ENCODE results near the gene KRT17.
A peak's percentile ranks its signal among the peaks of the same experiment; 100 is the strongest.

The KRT17 gene

DNA sequence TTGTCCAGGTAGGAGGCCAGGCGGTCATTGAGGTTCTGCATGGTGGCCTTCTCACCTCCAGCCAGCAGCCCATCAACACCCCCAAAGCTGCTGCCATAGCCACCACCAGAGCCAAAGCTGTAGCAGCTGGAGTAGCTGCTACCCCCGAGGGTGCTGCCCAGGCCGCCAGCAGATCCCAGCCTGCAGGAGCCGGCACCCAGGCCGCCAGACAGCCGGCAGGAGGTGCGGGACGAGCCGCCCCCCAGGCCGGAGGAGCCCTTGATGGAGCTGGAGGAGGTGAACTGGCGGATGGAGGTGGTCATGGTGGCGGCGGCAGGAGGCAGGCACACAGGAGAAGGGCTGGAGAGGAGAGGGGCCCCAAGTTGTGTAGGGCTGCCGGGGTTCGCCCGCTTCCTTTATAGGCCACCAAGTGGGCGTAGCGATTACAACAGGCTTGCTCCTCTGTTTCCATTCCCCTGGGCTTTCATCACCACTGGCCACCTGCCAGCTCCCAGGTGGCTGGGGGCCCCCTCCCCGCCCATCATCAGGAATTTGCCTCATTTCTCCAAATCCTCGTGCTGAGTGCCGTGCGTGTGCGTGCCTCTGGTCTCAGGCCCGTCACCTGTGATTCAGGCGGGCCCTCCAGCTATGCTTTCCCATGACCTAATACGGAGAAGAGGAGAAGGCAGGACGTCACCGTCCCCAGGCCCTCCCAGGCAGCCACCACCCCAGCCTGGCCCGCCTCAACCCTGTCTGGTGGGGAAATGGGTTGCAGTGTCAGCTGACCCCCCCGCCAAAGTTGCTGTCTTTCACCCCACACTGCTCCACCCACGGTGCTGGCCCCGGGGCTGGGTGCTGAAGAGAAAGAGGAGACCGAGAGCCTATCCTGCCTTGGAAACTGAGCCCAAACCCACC is at the start of gene KRT17:
Gene KRT17 (minus strand): TSS at position 368 of the 894 bp plus-strand sequence. CDS start 66 bp downstream, at position 302.
- peak; percentile 5 for DNase-seq

DNA sequence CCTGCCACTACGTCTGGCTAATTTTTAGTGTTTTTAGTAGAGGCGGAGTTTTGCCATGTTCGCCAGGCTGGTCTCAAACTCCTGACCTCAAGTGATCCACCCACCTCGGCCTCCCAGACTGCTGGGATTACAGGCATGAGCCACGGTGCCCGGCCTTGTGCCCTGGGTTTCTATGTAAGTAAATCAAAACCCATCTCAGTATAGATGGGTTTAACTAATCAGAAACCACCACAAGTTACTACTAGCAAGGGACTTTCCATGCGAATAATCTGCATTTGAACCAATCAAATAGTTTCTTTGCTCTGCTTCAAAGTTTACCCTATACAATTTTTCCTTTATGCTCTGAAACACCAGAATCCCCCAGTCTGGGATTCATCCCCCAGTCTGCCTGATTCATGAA is 47.8 kb upstream of the KRT17 start:
- DNase-seq, result no peak

DNA sequence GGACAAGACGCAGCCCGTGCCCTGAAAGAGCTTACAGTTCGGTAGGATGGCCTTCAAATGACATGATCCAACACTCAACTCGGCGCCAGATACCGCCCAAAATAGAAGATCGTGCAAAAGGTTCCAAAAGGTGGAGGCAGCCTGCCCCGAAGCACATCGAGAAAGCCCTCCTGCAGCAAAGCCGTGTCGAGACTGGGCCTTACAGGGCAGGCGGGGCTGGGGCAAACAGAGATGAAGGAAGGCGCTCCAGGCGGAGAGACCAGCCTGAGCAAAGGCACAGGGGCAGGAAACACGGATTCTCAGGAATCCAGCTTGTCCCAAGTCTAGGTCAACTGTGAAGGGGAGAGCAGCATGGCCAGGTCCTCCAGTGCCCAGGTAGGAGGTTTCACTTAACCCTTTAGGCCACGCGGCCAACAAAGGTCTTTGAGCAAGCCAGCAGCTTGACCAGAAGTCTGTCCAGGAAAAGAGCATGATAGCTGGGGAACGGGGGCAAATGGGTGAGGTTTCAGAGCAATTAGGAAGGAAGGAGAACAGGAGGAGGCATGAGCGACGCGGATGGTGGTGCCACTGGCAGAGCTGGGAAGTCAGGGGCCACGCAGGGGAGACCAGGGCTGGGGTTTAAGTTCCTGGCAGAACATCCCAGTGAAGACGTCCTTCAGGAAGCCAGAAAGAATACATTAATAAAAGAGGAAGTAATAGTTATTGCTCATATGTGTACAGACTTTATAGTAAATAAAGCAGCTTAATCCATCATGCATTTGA is 43.1 kb upstream of the KRT17 start:
- DNase-seq, result peak; percentile 21

DNA sequence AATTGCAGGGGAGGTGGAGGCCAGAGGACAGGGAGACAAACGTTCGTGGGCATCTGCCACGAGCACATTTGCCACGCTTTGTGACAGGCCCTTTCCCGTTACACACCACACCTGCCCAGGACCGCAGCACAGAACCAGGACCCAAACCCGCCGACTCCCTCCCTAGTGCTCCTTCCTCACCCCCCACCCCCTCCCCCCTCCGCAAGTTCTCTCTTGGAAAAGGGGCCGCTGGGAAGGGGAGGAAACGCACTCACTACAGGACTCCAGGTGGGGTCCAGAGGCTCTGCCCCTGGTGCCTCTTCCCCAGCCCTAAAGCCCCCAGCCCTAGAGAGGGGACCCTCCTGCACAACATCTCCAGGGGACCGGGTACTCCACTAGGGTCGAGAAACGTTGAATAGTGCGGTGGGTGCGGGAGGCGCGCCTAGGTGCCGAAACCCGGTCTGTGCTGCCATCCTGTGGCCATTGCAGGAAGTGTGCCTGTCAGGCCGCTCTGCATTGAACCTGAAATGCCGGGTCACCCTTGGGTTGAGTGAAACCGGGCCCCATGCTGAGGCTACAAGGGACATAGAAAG is 42.4 kb upstream of the KRT17 start:
- DNase-seq, result peak; percentile 89

DNA sequence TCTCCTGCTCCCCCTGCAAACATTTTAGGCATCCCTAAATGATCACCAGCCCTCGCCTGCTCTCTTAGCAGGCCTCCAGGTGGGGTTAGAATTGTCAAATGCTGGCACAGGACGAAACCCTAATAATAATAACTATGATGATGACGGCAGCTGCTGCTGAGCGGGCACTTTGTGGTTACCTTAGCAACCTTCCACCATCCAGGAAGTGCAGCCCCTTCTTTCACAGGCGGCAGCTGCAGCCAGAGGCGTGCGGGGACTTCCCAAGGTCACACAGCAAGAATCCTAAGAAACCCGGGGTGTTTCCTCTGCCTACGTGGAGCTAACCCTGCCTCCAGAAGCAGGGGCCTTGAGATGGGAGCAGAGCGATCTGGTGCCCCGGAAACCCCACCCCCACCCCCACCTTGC is 41.9 kb upstream of the KRT17 start:
- DNase-seq, result no peak

DNA sequence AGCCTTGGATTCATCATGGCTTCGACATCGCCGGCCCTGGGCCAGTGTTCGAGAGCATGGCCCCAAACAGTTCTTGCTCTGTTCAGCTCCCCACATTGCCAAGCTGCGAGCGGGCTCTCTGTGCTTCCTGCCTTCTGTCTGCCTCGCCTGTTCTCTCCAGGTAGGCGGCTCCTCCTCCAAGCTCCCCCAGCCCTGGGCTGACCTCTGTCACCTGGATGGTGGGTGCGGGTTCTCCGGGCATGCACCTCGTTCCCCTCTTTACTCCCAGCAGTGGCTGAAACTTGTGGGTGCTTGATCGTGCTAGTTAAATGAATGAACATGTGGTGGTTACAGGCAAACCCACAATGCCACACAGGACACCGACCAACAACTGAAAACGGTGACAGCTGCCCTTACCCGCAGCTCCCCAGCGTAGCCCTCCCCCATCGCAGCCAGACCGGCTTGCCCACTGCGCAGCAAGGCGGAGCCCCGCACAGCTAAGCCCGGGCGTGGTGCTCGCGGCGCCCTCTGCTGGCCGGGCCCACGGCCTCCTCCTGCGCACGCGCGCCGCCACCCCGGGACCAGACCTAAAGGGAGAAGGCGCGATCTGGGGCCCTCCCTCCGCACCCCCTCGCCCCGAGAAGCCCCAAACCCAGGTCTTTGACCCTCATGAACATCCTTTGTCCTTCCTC is 41.3 kb upstream of the KRT17 start:
- peak; percentile 91 for DNase-seq

DNA sequence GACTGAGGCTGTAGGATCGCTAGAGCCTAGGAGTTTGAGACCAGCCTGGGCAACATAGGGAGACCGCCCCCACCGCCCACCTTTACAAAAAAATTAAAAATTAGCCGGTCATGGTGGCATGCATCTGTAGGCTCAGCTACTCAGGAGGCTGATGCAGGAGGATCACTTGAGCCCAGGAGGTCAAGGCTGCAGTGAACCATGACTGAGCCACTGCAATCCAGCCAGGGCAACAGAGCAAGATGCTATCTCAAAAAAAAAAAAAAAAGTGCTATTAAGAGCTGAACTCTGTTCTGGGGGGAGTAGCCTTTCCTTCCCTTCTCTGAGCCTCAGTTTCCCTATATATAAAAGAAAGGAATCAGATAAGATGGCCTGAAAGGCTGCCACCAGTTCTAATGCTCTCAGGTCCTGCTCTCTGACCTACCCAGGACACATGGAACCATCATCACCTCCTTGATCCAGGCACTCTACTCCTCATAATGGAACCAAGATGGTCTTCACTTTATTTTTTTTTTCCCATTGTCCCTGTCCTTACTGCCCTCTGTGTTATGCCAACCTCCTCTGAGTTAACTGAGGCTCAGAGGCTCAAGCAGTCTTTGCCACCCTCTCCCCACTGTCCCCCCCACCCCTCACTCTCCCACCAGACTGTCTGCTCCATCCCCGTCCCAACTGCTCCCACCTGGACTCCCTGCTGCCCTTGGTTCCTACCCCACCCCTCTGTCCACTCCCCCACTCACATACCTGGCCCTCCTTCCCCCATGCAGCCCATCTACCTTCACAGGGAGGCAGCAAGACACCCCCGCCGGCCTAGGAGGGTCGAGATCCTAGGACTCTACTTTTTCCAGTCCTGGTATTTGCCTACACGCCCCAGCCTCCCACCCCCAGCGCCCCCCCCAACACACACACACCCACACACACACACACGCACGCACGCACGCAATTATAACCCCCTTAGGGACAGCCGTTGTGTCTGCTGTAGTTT is 40.5 kb upstream of the KRT17 start:
- no peak for DNase-seq

DNA sequence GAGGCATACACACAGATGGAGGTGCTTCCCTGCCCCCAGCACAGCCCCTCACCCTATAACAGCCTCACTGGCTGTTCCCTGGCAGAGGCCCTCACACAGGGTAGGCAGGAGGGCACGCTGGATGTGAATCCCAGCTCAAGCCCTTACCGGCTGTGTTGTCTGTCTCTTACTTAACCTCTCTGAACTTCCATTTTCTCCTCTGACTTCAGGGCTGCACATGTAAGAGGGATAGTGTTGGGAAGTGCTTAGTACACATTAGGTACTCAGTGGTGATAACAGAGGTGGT is 39.7 kb upstream of the KRT17 start:
- no peak for DNase-seq

DNA sequence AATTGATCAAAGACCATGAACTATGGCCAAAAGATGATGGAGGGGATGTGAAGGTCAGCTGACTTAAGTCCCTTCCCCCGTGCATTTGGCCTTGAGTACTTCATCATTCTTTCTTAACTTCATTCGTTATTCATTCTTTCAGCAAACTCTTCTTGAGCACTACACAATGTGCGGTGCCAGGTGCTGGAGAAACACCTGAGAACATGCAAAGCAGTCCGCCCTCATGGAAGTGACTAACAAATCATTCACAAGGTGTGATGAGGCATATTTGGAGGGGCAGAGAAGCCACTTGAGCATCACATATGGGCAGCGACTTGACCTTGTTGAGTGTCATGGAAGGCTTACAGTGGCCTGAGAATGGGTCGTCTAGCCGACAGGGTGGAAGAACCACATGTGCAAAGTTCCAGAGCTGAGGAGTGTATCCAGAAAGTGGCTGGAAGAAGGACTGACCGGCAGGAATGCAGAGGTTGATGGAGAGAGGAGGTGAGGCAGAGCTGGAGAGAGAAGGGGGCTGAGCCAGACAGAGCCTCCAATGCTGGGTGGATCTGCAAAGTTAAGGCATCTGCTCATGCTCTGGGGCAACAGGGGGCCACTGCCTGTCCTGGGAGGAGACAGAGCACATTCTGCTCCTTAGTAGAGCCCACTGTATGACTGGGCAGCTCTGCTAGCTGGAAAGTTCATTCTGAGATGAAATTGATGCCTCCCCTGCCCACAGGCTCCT is 39.2 kb upstream of the KRT17 start:
- no peak for DNase-seq

DNA sequence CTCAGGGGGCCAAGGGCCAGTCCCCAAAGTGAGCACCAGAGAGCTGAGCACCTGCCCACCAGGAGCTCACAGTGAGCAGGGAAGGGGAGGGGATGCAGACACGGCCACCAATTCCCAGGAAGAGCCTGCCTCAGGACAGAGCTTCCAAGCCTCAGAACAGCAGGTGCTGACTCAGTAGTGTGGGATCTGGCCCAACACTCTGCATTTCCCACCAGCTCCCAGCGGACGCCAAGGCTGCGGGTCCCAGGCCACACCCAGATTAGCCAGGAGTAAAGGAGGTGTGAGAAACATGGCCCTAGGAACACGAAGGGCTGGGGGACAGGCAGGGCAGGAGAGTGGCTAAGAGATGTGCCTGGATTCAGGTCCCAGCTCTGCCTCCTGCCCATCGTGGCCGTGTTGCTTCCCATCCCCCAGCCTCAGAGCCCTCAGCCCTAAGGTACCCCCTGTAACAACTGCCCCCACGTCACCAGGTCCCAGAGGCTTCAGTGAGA is 35.9 kb upstream of the KRT17 start:
- no peak for DNase-seq

DNA sequence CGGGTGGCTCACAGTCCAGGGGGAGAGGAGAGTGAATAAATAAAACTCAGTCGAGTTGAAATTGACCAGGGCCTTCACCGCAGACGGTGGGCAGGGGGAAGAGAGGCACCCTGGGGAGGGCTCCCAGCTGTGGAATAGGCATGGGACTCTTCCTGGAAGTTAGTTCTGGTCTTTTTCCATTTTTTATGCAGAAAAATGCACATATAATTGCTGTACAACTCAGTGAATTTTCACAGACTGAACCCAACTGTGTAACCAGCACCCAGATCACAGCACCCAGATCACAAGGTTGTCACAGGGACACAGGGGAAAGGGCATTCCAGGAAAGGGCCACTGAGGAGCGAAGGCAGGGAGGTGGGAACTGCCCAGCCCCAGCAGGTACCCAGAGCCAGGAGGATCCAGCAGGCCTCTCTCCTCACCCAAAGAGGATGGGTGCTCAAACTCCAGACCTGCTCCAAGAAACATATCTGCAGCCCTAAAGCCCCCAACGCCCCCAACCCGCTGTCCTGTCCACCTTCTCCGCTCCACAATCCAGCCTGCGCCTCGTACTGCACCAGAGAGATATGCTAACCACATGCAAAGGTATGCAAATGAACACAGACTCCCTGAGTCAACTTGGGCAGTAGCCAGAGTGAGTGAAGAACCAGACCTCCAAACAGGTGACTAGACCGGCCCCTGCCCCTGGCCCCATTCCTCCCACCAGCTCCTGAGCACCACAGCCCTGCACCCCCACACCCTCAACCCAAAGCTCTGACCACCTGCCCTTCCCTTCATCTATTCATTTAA is 35.2 kb upstream of the KRT17 start:
- DNase-seq, result no peak

DNA sequence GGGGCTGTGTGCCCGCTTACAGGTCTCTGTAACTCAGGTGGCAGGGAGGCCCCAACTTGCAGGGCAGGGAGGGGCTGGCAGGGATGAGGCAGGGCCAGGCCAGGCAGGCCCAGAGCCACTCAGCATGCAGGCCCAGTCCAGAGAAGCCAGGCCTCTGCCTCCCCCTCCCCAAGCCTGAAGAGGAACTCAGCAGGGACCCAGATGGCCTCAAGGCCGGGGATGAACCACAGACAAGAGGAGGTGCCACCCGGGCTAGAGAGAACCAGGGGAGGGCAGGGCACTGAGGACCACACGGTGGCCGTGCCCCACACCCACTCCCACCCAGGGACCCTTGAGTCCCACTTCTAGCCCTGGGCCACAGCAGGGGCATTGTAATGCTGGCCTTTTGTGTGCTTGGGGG is 34.5 kb upstream of the KRT17 start:
- DNase-seq, result no peak

DNA sequence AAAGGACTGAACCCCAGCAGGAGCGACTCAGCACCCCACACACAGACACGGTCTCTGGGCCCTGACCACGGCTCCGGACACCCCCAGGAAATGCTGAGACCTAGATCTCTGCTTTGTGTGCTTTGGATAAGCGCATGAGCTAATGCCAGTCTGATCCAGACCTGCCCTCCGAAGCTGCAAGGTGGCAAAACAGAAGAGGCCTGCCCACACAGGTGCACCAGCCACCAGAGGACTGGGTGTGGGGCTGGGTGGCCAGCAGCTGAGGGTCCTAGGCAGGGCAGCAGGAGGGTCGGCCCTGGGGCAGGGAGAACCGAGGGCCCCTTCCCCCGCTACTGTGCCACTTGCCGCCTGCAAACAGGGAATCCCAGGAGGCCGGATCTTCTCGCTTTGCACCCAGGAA is 33.6 kb upstream of the KRT17 start:
- no peak for DNase-seq

DNA sequence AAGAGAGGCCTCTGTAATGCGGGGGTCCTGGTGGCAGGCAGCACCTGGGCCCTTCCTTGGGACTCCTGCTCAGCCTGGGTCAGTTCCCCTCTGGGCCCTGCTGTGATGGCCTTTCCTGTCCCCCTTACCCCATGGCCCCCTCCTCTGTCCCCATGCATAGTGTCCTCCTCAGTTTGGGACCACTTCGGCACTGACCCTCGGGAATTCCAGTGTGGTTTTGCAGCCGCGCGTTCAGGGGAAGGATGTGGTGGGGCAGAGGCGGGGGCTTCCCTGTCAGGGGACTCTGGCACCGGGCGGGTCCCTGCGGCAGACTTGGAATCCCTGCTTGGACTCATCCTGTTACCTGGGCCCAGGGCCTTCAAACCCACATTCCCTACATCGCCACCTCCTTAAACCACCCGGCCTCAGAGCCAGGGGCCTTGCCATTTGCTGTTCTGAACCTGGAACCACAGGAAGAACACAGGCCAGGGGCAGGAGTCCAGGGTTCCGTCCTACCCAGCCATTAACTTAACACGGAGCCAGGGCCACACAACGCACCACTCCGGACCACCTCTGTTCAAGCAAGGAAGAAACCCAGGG is 32.9 kb upstream of the KRT17 start:
- no peak for DNase-seq

DNA sequence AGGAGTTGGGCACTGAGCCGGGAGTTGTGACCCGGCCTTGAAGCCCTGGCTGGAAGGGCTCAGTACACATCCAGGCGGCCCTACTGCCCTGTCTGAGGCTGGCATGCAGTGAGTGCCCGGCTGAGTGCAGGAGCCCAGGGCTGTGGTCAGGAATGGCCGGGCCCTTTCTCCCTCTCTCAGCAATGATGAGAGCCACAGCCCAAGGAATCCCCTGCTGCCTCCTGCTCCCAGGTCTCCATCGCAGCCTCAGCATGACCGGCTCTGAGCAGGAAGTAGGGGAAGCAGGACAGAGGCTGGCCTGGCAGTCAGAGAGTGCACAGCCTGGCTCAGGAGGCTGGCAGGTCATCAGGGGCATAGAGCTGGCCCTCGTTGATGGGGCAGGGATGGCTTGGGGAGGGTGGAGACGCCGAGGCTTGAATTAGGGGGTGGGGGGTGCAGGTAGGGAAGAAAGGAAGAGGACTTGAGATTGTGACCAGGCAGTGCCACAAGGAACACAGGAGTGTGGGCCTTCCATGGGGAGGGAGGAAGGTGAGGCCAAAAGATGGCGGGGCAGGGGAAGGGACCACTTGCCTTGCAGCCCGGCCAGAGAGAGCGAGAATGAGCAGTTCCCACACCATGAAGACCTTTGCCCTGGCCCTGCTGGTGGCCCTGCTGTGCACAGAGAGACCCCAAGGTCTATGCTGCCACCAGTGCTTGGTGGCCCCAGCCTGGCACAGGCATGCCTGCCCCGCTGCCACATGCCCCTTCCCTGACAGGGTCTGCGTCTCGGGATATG is 32.1 kb upstream of the KRT17 start:
- no peak for DNase-seq

DNA sequence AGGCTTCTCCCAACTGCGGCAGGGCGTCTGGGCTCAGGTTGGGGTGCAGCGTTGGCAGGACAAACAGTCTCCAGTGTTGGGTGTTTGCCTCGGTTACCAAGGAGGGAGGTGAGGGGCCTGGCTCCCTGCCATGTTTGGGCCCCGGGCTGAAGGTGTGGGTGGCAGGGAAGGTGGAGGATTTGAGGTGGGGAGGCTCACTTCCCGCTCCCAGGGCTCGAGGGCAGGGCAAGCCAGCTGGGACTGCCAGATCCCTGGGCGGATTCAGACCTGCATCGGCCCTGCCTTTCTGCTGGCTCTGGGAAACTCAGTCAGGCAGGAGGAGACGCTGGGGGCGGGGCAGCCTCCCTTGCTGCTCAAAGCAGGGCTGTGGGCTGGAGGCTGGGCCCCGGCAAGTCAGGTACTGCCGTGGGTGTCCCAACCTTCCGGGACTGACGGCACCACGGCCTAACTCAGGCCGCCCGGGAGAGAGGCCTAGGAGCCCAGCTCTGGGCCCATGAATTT is 31.3 kb upstream of the KRT17 start:
- DNase-seq, result no peak

DNA sequence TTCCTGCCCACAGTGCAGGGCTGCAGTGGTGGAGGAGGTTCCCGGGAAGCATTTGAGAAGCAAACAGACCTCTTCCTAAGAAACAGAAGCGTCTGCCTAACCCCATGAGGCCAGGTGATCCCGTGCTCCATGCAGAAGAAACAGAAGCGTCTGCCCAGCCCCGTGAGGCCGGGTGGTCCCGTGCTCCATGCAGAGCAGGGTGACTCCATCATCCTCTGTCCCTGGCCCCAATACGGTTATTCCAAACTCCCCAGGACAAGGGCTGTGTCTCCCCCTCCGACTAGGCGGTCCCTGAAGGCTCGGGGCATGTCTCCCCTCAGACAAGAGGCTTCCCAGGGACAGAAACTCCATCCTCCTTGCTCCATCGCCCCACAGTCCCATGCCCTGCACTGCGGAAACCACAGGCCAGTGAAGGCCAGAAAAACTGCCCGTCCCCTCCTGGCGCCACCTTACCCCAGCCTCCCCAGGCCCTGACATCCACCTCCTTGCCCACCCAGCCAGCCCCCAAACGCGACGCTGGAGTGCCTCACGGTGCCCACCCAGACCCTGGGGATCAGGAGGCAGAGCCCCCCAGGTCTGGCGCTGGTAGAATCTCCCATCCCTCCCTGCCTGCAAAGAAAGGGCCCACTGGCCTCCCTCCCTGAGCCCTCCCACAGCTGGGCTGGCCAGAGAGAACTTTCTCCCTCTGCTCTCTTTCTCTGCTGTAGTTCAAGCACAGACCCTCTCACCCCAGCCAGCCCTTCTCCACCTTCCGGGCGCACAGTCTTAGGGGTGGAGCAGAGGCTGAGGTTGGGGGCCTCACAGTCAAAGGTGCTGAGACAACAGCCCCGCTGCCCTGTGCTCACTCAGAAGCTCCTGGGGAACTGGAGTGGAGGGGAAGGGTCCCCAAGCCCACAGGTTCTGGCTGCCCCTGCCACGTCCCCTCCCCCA is 30.6 kb upstream of the KRT17 start:
- DNase-seq, result no peak

Data from OCI-M1 (cell line).